GM12892 (cell line): Measurements from ENCODE around the gene ARL15.
"Not testable (repeated sequence)": the region's sequence is repeated elsewhere in the genome, so short reads cannot be mapped to it uniquely, and the experiment has no call there.

Experiments
- DNase-seq: peaks from one replicate; pipeline ENCODE4 v3.0.0; 2011; ENCODE audit not compliant: insufficient read length
- FAIRE-seq: peaks from 2 replicates; lab custom pipeline; 2011; peaks lifted over from hg19 to GRCh38; lab: Jason Lieb, UNC
- POLR2A ChIP-seq: IDR thresholded peaks from 2 replicates; pipeline ENCODE4 v1.6.1; 2011; ENCODE audit warnings: low read depth, low read length, control low read depth
- POLR2AphosphoS5 ChIP-seq: IDR thresholded peaks from 2 replicates; pipeline ENCODE4 v1.6.1; 2011; ENCODE audit warnings: low read depth, low read length, control low read depth
- TAF1 ChIP-seq: IDR thresholded peaks from 2 replicates; pipeline ENCODE4 v1.6.1; 2011; ENCODE audit warnings: low read depth, mild to moderate bottlenecking, control low read depth, low read length, borderline replicate concordance

The ARL15 gene

DNA sequence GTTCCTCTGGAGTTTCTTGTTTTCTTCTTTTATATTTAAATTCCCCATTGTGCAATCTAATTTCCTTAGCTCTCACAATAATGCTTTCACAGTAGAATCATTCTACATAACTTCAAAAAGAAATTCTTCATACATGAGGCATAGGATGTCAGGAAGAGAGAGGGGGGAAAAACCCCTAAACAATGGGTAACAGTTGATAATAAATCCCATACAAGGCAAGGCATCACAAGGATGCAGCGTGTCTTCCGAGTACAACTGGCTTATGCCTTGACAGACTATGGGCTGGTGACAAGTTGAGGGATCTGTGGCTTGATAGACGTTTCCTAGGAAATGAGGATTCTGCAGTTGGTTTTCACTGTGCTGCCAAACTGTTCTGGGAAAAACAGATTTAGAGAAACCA is 247.4 kb downstream of the ARL15 start:
- DNase-seq: no peak
- TF ChIP-seq POLR2AphosphoS5: no peak
- TF ChIP-seq TAF1: no peak
- TF ChIP-seq POLR2A: no peak
- FAIRE-seq: no peak

DNA sequence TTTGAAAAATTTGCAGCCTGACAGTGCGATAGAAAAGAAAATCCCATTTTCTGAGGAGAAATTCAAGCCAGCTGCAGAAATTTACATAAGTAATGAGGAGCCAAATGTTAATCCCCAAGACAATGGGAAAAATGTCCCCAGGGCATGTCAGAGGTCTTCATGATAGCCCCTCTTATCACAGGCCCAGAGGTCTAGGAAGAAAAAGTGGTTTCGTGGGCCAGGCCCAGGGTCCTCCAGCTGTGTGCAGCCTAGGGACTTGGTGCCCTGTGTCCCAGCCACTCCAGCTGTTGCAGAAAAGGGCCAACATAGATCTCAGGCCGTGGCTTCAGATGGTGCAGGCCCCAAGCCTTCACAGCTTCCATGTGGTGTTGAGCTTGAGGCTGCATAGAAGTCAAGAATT is 249.5 kb downstream of the ARL15 start:
- not testable (repeated sequence) for DNase-seq, FAIRE-seq

DNA sequence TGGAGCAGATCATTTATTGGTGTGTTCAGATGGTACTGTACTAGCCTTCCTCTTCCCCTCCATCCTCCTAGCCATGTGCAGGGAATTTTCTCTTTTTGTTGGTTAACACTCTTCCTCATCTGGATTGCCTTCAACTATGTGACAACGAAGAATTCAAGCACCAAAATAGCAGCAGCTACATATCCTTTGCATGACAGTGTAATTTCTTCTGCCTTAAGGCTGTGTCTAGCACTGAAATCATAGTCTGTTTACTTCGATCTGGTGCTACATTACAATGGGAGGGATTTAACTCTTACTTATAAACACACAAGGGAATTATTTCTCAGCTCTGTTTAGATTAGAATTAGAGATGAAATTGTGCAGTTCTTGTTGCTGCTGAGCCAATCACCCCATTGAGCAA is 260.4 kb downstream of the ARL15 start:
- no peak for FAIRE-seq
- no peak for DNase-seq
- TF ChIP-seq POLR2A (no peak), TAF1 (no peak), POLR2AphosphoS5 (no peak)

DNA sequence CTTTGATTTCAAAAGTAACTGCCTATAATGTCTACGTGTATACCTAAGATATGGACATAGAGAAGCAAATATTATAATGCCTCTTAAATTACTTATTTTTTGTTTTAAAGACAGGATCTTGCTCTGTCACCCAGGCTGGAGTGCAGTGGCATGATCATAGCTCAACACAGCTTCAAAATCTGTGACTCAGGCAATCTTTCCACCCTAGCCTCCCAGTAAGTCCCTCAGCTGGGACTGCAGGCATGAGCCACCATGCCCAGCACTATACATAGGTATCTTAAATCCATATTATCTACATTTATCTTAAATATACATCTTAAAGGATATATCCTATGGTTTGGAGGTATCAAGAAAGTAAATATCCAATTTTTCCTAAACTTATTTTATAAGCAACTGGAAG is 261.2 kb downstream of the ARL15 start:
- no peak for DNase-seq
- TF ChIP-seq POLR2A (no peak), POLR2AphosphoS5 (no peak), TAF1 (no peak)
- FAIRE-seq: no peak

DNA sequence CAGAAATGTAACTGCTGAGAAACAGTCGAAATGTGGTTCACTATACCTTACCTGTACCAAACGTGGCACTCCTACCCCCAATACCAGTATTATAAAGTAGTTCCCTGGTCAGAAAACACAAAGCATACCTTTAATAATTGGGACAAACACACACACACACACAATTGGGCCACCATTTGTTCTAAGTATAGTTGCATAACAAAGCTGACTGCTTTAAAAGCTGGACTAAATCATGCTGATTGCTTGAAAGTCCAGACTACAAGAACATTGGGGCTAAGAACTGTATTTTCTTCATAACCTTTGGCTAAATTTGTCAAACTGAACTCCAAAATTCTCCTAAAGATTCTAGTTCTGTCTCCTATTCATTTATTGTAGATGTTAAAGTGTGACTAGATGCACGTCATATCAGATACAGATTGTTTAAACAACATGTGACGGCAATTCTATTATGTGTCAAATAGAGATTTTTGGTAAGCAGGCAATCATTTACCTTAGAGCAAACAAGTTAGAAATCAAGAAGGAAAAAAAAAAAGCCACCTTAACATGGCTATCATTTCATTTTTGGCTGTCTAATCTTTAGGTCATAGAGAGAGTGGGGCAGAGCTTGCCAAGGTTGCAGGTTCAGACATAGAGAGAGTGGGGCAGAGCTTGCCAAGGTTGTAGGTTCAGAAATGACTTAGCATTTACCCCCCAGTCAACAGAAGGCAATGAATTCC is 265.1 kb downstream of the ARL15 start:
- no peak for FAIRE-seq
- DNase-seq: no peak
- no peak for TF ChIP-seq POLR2A
- no peak for TF ChIP-seq TAF1
- TF ChIP-seq POLR2AphosphoS5: no peak

DNA sequence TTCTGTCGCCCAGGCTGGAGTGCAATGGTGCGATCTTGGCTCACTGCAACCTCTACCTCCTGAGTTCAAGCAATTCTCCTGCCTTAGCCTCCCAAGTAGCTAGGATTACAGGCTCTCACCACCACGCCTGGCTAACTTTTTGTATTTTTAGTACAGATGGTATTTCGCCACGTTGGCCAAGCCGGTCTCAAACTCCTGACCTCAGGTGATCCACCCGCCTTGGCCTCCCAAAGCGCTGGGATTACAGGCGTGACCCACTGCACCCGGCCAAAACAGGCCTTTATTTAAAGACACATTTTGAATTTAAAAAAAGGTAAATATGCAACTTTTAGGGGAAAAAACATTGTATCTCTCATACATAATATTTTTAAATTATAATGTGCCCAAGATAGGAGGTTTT is 266.1 kb downstream of the ARL15 start:
- DNase-seq, FAIRE-seq: not testable (repeated sequence)

DNA sequence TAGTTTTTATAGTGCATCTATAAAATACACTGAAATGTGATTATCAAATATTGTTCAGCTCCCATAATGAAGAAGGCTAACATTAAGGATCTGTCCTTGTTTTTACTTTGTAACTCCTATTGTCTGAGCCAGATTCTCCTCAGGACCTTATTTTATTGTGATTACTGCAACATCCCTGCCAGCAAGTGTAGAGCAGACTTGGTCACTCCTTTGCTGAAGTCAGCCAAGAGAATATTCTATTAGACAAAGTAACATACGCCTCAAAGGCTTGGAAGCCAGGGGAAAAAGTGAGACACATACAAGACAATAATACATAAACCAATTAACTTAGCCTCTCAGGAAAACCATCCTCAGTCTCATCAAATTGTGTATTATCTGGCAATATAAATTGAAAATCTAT is 269.6 kb downstream of the ARL15 start:
- DNase-seq (no peak), FAIRE-seq (no peak)

DNA sequence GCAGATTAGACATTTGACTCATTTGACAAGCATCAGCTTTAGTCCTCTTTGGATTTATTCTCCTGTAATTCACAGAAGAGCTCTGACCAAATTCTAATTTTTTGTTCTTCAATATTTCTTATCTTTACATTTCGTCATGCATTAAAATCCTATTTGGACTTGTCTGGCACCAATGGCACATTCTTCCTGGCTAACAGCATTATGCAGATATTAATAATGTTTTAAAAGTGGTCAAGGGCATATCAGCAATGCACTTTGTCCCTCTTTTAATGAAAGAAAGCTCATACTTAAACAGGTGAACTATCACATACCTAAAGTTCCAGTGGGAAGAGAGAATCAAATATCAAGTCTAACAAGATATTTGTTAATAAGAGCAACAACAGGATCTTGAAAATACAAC is 270.4 kb downstream of the ARL15 start:
- TF ChIP-seq TAF1: no peak
- no peak for TF ChIP-seq POLR2A
- TF ChIP-seq POLR2AphosphoS5: no peak
- FAIRE-seq (no peak), DNase-seq (no peak)

More for the DNA sequence above, 269.6 kb downstream of the ARL15 start:
- TF ChIP-seq TAF1: no peak
- no peak for TF ChIP-seq POLR2AphosphoS5
- no peak for TF ChIP-seq POLR2A

DNA sequence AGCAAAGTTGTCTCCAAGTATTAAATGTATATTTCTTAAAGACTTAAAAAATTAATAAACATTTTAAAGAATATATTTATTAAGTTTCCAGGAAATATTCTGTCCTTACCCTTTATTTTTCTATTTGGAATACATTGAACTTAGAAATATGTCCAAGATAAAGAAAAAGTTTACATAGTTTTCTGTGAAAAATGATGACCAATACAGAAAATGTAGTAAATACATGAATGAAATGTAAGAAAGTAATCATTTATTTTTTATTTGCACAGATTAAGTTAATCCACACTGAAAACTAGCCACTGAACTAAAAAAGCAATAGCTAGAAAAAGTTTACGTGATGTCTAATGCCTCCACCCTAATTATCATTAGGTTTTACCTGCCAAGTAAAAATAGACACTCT is 273.2 kb downstream of the ARL15 start:
- DNase-seq (no peak), FAIRE-seq (no peak)
- no peak for TF ChIP-seq POLR2AphosphoS5
- TF ChIP-seq TAF1: no peak
- TF ChIP-seq POLR2A: no peak

DNA sequence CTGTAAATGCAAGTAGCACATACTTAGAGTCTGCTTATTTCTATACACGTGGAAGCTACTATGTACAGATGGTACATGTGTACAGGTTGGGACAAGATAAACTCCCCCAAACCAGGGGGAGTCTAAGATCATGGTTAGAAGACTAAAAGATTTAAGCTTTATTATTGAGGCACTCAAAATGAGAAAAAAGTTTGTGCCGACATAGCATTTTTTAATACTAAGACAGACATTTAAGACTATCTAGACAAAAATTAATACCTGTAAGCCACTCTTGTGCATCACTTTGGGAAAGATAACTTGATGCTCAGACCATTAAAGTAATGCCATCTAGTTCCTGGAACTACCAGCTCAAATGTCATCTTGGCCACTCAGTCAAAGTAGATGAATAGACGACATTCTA is 279.4 kb downstream of the ARL15 start:
- FAIRE-seq: no peak
- TF ChIP-seq POLR2AphosphoS5 (no peak), TAF1 (no peak), POLR2A (no peak)
- DNase-seq: no peak

DNA sequence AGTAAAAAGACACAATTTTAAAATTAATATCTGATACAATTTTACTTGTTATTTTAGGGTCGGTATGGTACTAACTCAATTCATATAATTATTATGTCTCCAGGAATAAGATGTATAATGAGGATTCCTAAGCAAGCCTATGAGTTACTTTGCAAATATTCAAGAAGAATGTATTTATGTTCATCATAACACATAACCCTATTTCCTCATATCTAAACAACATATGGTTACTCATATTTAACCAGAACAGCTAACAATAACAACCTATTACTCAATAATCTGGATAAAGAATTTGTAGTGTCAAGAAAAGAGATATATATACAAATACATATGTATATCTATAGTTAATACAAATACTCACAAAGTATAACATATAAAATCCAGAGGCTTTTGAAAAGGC is 285.9 kb downstream of the ARL15 start:
- TF ChIP-seq TAF1 (no peak), POLR2AphosphoS5 (no peak), POLR2A (no peak)
- FAIRE-seq (no peak), DNase-seq (no peak)

DNA sequence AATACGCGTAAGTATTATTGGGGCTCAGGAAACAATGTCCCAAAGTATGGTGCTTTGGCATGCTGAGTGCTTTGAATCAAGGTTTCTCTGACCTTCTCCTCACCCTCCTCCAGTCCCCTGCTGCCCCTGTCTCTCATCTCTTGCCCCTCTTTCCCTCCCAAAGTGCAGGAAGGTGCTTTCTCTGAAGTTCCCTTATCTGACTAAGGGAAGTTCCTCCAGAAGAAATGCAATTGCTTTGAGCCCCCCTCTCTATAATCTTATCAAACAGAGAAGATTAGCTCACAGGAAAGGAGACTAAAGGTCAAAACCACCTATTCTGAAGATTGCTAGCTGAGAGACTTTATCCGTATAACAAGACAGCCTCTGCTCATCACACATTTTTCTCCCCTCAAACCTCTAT is 288.1 kb downstream of the ARL15 start:
- FAIRE-seq (no peak), DNase-seq (no peak)
- TF ChIP-seq POLR2AphosphoS5 (no peak), POLR2A (no peak), TAF1 (no peak)

DNA sequence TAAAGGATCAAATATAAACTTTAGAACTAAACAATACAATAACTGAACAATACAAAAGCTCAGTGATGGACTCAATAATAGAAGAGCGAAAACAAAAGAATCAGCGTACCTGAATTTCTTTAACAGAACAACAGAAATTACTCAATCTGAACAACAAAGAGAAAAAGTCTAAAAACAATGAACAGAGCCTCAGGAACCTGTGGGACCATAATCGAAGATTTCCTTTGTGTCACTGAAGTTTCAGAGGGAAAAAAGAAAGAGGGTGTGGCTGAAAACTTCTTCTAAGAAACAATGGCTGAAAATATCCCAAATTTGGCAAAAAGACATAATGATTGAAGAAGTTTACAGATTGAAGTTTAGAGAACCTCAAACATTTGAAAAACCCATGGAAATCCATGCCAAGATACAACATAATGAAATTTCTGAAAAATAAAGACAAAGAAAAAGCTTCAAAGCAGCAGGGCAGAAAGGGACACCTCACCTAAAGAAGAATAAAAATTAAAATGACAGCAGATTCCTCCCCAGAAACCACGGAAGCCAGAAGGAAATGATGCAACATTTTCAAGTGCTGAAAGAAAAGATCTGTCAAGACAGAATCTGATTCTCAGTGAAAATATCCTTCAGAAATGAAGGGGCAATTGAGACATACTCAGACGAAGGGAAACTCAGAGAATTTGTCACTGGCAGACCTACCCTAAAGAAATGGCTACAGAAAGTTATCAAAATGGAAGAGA is 288.8 kb downstream of the ARL15 start:
- TF ChIP-seq POLR2AphosphoS5 (no peak), POLR2A (no peak), TAF1 (no peak)
- DNase-seq (no peak), FAIRE-seq (no peak)
